ENCODE data around the gene GLI2. TPM values are rescaled to one million over a fixed set of nuclear protein-coding genes. Genes with fewer than 3 reads are reported as not detected.
A peak's percentile ranks its signal among the peaks of the same experiment; 100 is the strongest.

GLI2 gene
- total RNA-seq, 1 donor from 2014 or later, result 42.9 TPM

DNA sequence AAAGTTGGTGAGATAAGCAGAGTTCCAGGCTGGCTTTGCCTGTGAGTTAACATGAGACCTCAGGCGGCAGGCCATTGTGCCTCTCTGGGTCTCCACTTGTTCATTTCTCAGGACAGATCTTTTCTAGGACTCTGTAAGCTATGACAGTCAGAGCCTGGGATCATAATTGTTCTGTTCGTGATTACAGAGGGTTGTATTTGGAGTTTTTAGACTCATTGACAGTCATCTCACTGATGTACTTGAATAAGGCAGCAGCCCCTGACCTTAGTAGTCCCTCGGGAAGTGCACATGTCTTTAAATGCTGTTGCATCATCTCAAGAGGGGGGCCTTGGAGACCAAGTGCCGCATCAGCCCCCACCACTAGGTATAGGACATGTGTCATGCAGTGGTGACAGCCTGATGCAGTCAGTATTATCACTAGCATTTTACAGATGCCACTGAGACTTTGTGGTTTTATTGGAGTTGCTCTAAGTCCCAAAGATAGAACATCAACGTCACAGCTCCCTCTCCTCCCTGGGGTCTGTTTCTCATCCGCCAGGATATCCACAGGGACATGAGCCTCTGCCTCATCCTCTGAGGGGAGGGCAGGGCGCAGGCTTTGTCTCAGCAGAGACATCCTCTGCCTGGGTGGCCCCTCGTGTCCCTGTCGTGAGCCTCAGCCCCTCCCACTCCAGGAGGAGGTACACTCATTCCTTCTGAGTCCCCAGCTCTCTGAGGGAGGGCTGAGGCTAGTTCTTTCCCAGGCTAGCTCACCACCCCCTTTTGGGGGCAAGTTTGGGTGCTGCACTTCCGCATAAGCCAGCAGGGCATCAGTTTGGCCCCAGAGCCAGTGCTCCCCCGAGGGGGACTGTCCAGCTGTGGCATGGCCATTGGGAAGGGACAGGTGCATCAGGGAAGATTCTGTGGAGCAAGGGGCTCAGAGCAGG lies 14.1 kb downstream of the GLI2 start:
- Mint-ChIP-seq H3K36me3 (ENCODE audit: low read depth, unreplicated experiment) (peaks cover 6% of the 10 kb centered on the region), H3K9me3 (ENCODE audit: unreplicated experiment) (peaks cover 1% of the 10 kb centered on the region), H3K4me3 (ENCODE audit: unreplicated experiment) (peak overlapping the region; percentile 12), H3K27ac (ENCODE audit: unreplicated experiment) (no peak overlapping the region), H3K4me1 (ENCODE audit: low read depth, unreplicated experiment) (peaks cover 51% of the 10 kb centered on the region), H3K27me3 (ENCODE audit: low read depth, unreplicated experiment) (no peaks in the 10 kb centered on the region)
- Histone ChIP-seq H3K9ac (ENCODE audit: low read length) (peak overlapping the region; percentile 38), H3K27ac (ENCODE audit: low read depth, low read length) (peak overlapping the region; percentile 68), H3K9me3 (ENCODE audit: insufficient read depth, low read depth, low read length) (no peaks in the 10 kb centered on the region), H3K36me3 (ENCODE audit: insufficient read depth, low read length) (no peaks in the 10 kb centered on the region), H3K4me2 (ENCODE audit: low read length) (peak overlapping the region; percentile 40), H2AFZ (ENCODE audit: low read depth, low read length) (no peak overlapping the region), H3K27me3 (ENCODE audit: insufficient read depth, low read length) (no peaks in the 10 kb centered on the region), H3K79me2 (ENCODE audit: insufficient read depth, low read length) (peaks cover 98% of the 10 kb centered on the region), H3K4me1 (ENCODE audit: insufficient read depth, low read length) (peaks cover 21% of the 10 kb centered on the region), H4K20me1 (ENCODE audit: insufficient read depth, low read length) (peaks cover 67% of the 10 kb centered on the region), H3K4me3 (ENCODE audit: insufficient read depth, low read depth, low read length) (no peak overlapping the region)
- FAIRE-seq (peak; percentile 92), DNase-seq (ENCODE audit: low read depth) (peak; percentile 48)
- TF ChIP-seq, protein P1, sequence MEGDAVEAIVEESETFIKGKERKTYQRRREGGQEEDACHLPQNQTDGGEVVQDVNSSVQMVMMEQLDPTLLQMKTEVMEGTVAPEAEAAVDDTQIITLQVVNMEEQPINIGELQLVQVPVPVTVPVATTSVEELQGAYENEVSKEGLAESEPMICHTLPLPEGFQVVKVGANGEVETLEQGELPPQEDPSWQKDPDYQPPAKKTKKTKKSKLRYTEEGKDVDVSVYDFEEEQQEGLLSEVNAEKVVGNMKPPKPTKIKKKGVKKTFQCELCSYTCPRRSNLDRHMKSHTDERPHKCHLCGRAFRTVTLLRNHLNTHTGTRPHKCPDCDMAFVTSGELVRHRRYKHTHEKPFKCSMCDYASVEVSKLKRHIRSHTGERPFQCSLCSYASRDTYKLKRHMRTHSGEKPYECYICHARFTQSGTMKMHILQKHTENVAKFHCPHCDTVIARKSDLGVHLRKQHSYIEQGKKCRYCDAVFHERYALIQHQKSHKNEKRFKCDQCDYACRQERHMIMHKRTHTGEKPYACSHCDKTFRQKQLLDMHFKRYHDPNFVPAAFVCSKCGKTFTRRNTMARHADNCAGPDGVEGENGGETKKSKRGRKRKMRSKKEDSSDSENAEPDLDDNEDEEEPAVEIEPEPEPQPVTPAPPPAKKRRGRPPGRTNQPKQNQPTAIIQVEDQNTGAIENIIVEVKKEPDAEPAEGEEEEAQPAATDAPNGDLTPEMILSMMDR (IDR thresholded peaks at IDR 0.05; ENCODE audit: insufficient read depth, low read depth, low read length), result no peak
- TF ChIP-seq EZH2 (IDR thresholded peaks at IDR 0.05; ENCODE audit: insufficient read depth, low read length), result no peak

DNA sequence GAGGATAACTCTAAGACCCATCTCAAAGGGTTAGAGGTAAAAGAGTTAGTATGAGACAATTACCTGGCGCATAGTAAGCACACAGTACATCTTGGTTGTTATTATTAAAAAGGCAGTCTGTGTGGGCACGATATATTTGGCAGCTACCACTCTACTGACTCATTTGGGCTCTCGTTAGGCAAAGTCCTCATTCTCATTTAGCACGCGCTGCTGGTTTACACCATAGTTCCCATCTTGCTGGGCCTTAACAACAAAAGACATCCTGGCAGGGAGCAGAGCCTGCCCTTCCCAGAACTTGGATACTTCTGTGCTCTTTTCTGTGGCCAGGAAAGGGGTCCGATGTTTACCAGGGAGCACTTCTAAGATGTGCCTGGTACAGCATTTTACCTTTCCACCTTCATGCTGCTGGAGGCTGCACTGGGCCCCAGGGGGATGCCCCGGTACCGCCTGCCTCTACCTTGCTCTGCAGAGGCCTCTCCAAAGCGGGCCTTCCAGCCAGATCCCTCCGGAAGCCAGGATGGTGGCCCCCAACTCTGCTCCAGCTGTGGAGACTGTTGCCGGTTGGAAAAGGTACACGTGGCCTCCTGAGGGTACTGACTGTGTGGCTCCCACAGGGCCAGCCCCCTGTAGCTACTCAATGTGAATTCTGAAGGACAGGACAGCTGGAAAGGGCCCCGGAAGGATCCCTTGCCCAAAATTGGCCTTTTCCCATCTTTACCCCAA lies 15.0 kb downstream of the GLI2 start:
- Mint-ChIP-seq H3K36me3 (ENCODE audit: low read depth, unreplicated experiment) (peaks cover 6% of the 10 kb centered on the region), H3K9me3 (ENCODE audit: unreplicated experiment) (peaks cover 1% of the 10 kb centered on the region), H3K4me1 (ENCODE audit: low read depth, unreplicated experiment) (peaks cover 48% of the 10 kb centered on the region), H3K4me3 (ENCODE audit: unreplicated experiment) (no peak overlapping the region), H3K27ac (ENCODE audit: unreplicated experiment) (no peak overlapping the region), H3K27me3 (ENCODE audit: low read depth, unreplicated experiment) (no peaks in the 10 kb centered on the region)
- Histone ChIP-seq H3K9ac (ENCODE audit: low read length) (peak overlapping the region; percentile 38), H4K20me1 (ENCODE audit: insufficient read depth, low read length) (peaks cover 59% of the 10 kb centered on the region), H3K36me3 (ENCODE audit: insufficient read depth, low read length) (no peaks in the 10 kb centered on the region), H3K4me2 (ENCODE audit: low read length) (peak overlapping the region; percentile 40), H2AFZ (ENCODE audit: low read depth, low read length) (no peak overlapping the region), H3K4me3 (ENCODE audit: insufficient read depth, low read depth, low read length) (no peak overlapping the region), H3K4me1 (ENCODE audit: insufficient read depth, low read length) (peaks cover 21% of the 10 kb centered on the region), H3K79me2 (ENCODE audit: insufficient read depth, low read length) (peaks cover 98% of the 10 kb centered on the region), H3K27me3 (ENCODE audit: insufficient read depth, low read length) (no peaks in the 10 kb centered on the region), H3K9me3 (ENCODE audit: insufficient read depth, low read depth, low read length) (no peaks in the 10 kb centered on the region), H3K27ac (ENCODE audit: low read depth, low read length) (peak overlapping the region; percentile 68)
- TF ChIP-seq, protein P1 (IDR thresholded peaks at IDR 0.05; ENCODE audit: insufficient read depth, low read depth, low read length), result no peak
- no peak for TF ChIP-seq EZH2 (IDR thresholded peaks at IDR 0.05; ENCODE audit: insufficient read depth, low read length)
- DNase-seq (ENCODE audit: low read depth) (peak; percentile 70), FAIRE-seq (no peak)

Data from astrocyte (in vitro differentiated cells and primary cell).